Stimulated activated naive CD8-positive, alpha-beta T cell treated with anti-CD3 and anti-CD28 coated beads, Interleukin-15, Interleukin-2, amounts not matched to agents 100 ng/mL and 50 ng/mL, for 24 hours (primary cell): ENCODE measurements around the gene B3GALT6.

Experiments used
- H3K27ac Mint-ChIP-seq: one replicate; pipeline ENCODE4 v1.8.0; 2021; ENCODE audit warnings: mild to moderate bottlenecking, mixed read lengths
- H3K27me3 Mint-ChIP-seq: one replicate; pipeline ENCODE4 v1.8.0; 2021; ENCODE audit warnings: mixed read lengths
- H3K36me3 Mint-ChIP-seq: one replicate; pipeline ENCODE4 v1.8.0; 2021; ENCODE audit warnings: low read depth, mixed read lengths
- H3K4me1 Mint-ChIP-seq: one replicate; pipeline ENCODE4 v1.8.0; 2021; ENCODE audit warnings: low read depth, mixed read lengths
- H3K4me3 Mint-ChIP-seq: one replicate; pipeline ENCODE4 v1.8.0; 2021; ENCODE audit warnings: mild to moderate bottlenecking, mixed read lengths
- H3K9me3 Mint-ChIP-seq: one replicate; pipeline ENCODE4 v1.8.0; 2021; ENCODE audit warnings: mixed read lengths

B3GALT6 gene

DNA sequence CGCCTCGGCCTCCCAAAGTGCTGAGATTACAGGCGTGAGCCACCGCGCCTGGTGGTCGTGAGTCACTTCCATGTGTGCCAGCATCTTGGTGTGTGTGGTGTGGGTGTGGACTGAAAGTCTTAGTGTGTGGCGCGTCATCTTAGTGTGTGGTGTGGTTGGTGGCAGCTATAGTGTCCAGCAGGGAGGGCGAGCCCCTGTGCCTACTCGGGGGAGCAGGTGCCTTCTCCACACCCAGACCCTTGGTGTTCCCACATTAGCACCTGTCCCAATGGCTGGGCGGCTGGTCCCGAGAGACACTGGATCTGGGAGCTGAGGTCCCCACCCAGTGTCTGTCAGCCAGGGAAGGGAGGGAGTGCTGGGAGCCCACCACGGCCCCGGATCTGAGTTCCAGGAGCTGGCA is 51.0 kb downstream of the B3GALT6 start:
- no peaks in the 10 kb centered on the region for H3K27me3 Mint-ChIP-seq
- H3K27ac Mint-ChIP-seq, result no peak overlapping the region
- H3K4me3 Mint-ChIP-seq, result no peak overlapping the region
- no peaks in the 10 kb centered on the region for H3K9me3 Mint-ChIP-seq
- H3K4me1 Mint-ChIP-seq, result no peaks in the 10 kb centered on the region
- H3K36me3 Mint-ChIP-seq, result no peaks in the 10 kb centered on the region

DNA sequence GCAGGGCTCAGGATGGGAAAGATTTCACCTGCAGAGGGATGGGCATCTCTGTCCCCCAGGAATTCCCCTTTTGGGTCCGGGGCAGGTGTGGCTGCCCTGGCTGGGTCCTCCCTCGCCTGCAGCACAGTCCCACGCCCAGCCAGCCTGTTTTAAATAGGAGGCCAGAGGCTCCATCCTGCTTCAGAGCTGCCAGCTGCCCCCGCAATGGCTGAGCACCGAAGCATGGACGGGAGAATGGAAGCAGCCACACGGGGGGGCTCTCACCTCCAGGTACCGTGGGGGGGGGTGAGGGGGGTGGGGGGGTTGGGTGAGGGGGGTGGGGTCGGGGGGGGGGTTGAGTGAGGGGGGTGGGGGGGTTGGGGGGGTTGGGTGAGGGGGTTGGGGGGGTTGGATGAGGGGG is 51.8 kb downstream of the B3GALT6 start:
- H3K4me3 Mint-ChIP-seq, result no peak overlapping the region
- H3K27ac Mint-ChIP-seq, result no peak overlapping the region
- H3K9me3 Mint-ChIP-seq, result no peaks in the 10 kb centered on the region
- H3K27me3 Mint-ChIP-seq, result no peaks in the 10 kb centered on the region
- no peaks in the 10 kb centered on the region for H3K36me3 Mint-ChIP-seq
- no peaks in the 10 kb centered on the region for H3K4me1 Mint-ChIP-seq
